ENCODE measurements around the gene ELOB.

Gene ELOB

GRCh38 chr16:2784358-2785100 is 7.4 kb upstream of the ELOB start:
- Histone ChIP-seq H3K4me1 (ENCODE audit: insufficient read depth, low read length) (no peaks in the 10 kb centered on the region), H3K36me3 (ENCODE audit: insufficient read depth, low read length) (no peaks in the 10 kb centered on the region), H3K27me3 (ENCODE audit: insufficient read depth, low read length) (no peaks in the 10 kb centered on the region), H2AFZ (ENCODE audit: low read depth, low read length) (no peak overlapping the region), H3K4me3 (ENCODE audit: low read length) (no peak overlapping the region), H3K9me3 (ENCODE audit: low read length) (no peaks in the 10 kb centered on the region)

GRCh38 chr16:2783581-2784357 is 6.7 kb upstream of the ELOB start:
- Histone ChIP-seq H3K4me1 (ENCODE audit: insufficient read depth, low read length) (no peaks in the 10 kb centered on the region), H3K36me3 (ENCODE audit: insufficient read depth, low read length) (no peaks in the 10 kb centered on the region), H3K4me3 (ENCODE audit: low read length) (no peak overlapping the region), H3K27me3 (ENCODE audit: insufficient read depth, low read length) (no peaks in the 10 kb centered on the region), H2AFZ (ENCODE audit: low read depth, low read length) (no peak overlapping the region), H3K9me3 (ENCODE audit: low read length) (no peaks in the 10 kb centered on the region)

GRCh38 chr16:2782583-2783351 is 5.7 kb upstream of the ELOB start:
- H3K4me3 ChIP-seq (ENCODE audit: low read length), result no peak overlapping the region
- no peak overlapping the region for H2AFZ ChIP-seq (ENCODE audit: low read depth, low read length)
- no peaks in the 10 kb centered on the region for H3K9me3 ChIP-seq (ENCODE audit: low read length)
- no peaks in the 10 kb centered on the region for H3K36me3 ChIP-seq (ENCODE audit: insufficient read depth, low read length)
- H3K4me1 ChIP-seq (ENCODE audit: insufficient read depth, low read length), result peaks cover 7% of the 10 kb centered on the region
- H3K27me3 ChIP-seq (ENCODE audit: insufficient read depth, low read length), result no peaks in the 10 kb centered on the region

GRCh38 chr16:2779978-2780898 is 3.2 kb upstream of the ELOB start:
- Histone ChIP-seq H3K4me1 (ENCODE audit: insufficient read depth, low read length) (peaks cover 17% of the 10 kb centered on the region), H3K9me3 (ENCODE audit: low read length) (no peaks in the 10 kb centered on the region), H3K27me3 (ENCODE audit: insufficient read depth, low read length) (no peaks in the 10 kb centered on the region), H3K4me3 (ENCODE audit: low read length) (no peak overlapping the region), H2AFZ (ENCODE audit: low read depth, low read length) (no peak overlapping the region), H3K36me3 (ENCODE audit: insufficient read depth, low read length) (peaks cover 3% of the 10 kb centered on the region)

GRCh38 chr16:2779151-2779920 is 2.3 kb upstream of the ELOB start:
- Histone ChIP-seq H3K27me3 (ENCODE audit: insufficient read depth, low read length) (no peaks in the 10 kb centered on the region), H3K4me3 (ENCODE audit: low read length) (no peak overlapping the region), H3K9me3 (ENCODE audit: low read length) (no peaks in the 10 kb centered on the region), H2AFZ (ENCODE audit: low read depth, low read length) (no peak overlapping the region), H3K36me3 (ENCODE audit: insufficient read depth, low read length) (peaks cover 10% of the 10 kb centered on the region), H3K4me1 (ENCODE audit: insufficient read depth, low read length) (peaks cover 18% of the 10 kb centered on the region)

GRCh38 chr16:2778630-2778958 is 1.5 kb upstream of the ELOB start:
- H3K4me1 ChIP-seq (ENCODE audit: insufficient read depth, low read length), result peaks cover 18% of the 10 kb centered on the region
- H3K4me3 ChIP-seq (ENCODE audit: low read length), result peak overlapping the region; percentile 79
- H2AFZ ChIP-seq (ENCODE audit: low read depth, low read length), result no peak overlapping the region
- H3K9me3 ChIP-seq (ENCODE audit: low read length), result no peaks in the 10 kb centered on the region
- H3K27me3 ChIP-seq (ENCODE audit: insufficient read depth, low read length), result no peaks in the 10 kb centered on the region
- H3K36me3 ChIP-seq (ENCODE audit: insufficient read depth, low read length), result peaks cover 17% of the 10 kb centered on the region

GRCh38 chr16:2777903-2778629 is 986 bp upstream of the ELOB start:
- peak overlapping the region; percentile 79 for H3K4me3 ChIP-seq (ENCODE audit: low read length)
- H3K9me3 ChIP-seq (ENCODE audit: low read length), result no peaks in the 10 kb centered on the region
- peak overlapping the region; percentile 14 for H2AFZ ChIP-seq (ENCODE audit: low read depth, low read length)
- peaks cover 18% of the 10 kb centered on the region for H3K4me1 ChIP-seq (ENCODE audit: insufficient read depth, low read length)
- H3K27me3 ChIP-seq (ENCODE audit: insufficient read depth, low read length), result no peaks in the 10 kb centered on the region
- peaks cover 22% of the 10 kb centered on the region for H3K36me3 ChIP-seq (ENCODE audit: insufficient read depth, low read length)

GRCh38 chr16:2776500-2777139 is 460 bp downstream of the ELOB start:
- H3K36me3 ChIP-seq (ENCODE audit: insufficient read depth, low read length), result peaks cover 36% of the 10 kb centered on the region
- peak overlapping the region; percentile 74 for H3K4me3 ChIP-seq (ENCODE audit: low read length)
- no peak overlapping the region for H2AFZ ChIP-seq (ENCODE audit: low read depth, low read length)
- peaks cover 18% of the 10 kb centered on the region for H3K4me1 ChIP-seq (ENCODE audit: insufficient read depth, low read length)
- H3K9me3 ChIP-seq (ENCODE audit: low read length), result no peaks in the 10 kb centered on the region
- H3K27me3 ChIP-seq (ENCODE audit: insufficient read depth, low read length), result no peaks in the 10 kb centered on the region

GRCh38 chr16:2775765-2776499 is 1.1 kb downstream of the ELOB start:
- peaks cover 18% of the 10 kb centered on the region for H3K4me1 ChIP-seq (ENCODE audit: insufficient read depth, low read length)
- peak overlapping the region; percentile 74 for H3K4me3 ChIP-seq (ENCODE audit: low read length)
- H3K36me3 ChIP-seq (ENCODE audit: insufficient read depth, low read length), result peaks cover 42% of the 10 kb centered on the region
- H3K27me3 ChIP-seq (ENCODE audit: insufficient read depth, low read length), result no peaks in the 10 kb centered on the region
- H2AFZ ChIP-seq (ENCODE audit: low read depth, low read length), result no peak overlapping the region
- no peaks in the 10 kb centered on the region for H3K9me3 ChIP-seq (ENCODE audit: low read length)

- H3K9me3 ChIP-seq (ENCODE audit: low read length), result no peaks in the 10 kb centered on the region
- H3K4me1 ChIP-seq (ENCODE audit: insufficient read depth, low read length), result peaks cover 18% of the 10 kb centered on the region
- H3K27me3 ChIP-seq (ENCODE audit: insufficient read depth, low read length), result no peaks in the 10 kb centered on the region
- H3K4me3 ChIP-seq (ENCODE audit: low read length), result peak overlapping the region; percentile 11
- H2AFZ ChIP-seq (ENCODE audit: low read depth, low read length), result no peak overlapping the region
- H3K36me3 ChIP-seq (ENCODE audit: insufficient read depth, low read length), result peaks cover 49% of the 10 kb centered on the region
Measured at GRCh38 chr16:2775131-2775716, 1.9 kb downstream of the ELOB start.

All from neuron (in vitro differentiated cells).